GM18861 (cell line): ENCODE data around the gene IGFL4.
"Not testable (repeated sequence)": the region's sequence is repeated elsewhere in the genome, so short reads cannot be mapped to it uniquely, and the experiment has no call there.

Source experiments
- ATAC-seq: cut with Tn5 transposase; IDR thresholded peaks from one replicate; pipeline ENCODE4 v1.9.1; 2021; ENCODE audit not compliant: unreplicated experiment

IGFL4 gene

DNA sequence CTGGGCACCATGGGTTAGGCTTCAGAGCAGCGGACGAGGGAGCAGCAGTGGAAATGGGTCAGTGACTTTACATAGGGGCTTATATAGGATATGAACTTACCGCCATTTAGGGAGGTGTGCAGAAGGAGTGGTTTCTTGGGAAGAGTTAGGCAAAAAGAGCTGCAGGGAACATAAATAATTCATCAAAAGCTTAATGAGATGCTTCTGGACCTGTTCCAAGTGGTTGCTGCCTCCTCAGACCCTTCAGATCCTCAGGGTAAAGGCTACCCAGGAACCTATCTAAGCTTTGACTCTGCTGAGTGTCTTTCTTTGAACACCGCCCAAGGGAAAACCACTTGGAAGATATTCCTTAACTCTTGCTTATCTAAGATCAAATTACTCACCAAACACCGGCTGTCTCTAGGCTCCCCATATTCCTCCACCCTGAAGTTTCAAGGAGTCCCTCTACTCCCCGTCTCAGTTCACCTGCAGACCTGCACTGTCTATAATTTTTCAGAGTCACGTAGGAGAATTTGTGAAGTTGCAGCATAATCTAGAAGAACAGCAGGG, at the start of gene IGFL4:
Gene IGFL4 (minus strand): TSS at position 51 of the 549 bp plus-strand sequence. CDS start 40 bp downstream, at position 11.
- no peak for ATAC-seq

- no peak for ATAC-seq
These were observed 49.6 kb upstream of the IGFL4 start for GRCh38 chr19:46090444-46090843.

DNA sequence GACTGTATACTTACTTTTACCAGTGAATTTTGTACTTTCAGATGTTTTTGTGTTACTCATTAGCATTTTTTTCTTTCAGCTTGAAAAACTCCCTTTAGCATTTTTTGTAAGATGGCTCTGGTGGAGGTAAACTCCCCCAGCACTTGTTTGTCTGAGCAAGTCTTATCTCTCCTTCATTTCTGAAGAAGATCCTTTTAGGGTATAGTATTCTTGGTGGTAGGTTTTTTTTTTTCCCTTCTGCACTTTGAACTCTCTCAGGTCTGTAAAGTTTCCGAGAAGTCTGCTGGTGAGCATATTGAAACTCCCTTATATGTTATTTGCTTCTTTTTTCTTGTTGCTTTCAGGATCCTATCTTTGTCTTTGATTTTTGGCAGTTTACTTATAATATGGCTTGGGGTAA, 48.6 kb upstream of the IGFL4 start:
- no peak for ATAC-seq

DNA sequence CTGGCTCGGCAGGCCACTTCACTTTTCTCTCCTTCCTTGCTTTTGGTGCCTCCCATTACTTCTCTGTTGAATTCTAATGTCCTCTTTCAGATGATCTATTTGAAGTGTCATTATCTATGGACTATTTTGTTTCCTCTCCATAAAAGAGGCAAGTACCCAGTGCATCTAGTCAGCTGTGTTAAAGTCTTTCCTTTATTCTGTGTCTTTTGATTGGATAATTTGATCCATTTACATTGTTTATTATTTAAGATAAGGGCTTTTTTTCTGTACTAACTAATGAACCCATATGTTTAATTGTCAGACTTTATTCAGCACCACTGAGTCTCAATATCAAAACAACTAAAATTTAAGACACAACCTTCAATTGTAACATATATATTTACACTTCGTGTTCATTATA, 47.3 kb upstream of the IGFL4 start:
- ATAC-seq: no peak

DNA sequence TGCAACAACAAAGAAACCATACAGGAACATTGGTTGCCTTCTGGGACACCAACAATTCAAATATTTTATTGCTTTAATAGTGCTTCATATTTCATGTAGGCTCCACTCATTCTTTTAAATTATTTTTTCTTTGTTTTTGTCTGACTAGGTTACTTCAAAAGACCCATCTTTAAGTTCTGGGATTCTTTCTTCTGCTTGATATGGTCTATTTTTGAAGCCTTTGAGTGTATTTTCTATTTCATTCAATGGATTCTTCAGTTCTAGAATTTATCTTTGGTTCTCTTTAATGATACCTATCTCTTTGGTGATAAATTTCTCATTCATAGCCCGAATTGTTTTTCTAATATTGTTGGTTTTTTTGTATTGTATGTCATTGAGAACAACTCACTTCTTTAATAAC, 45.1 kb upstream of the IGFL4 start:
- no peak for ATAC-seq

DNA sequence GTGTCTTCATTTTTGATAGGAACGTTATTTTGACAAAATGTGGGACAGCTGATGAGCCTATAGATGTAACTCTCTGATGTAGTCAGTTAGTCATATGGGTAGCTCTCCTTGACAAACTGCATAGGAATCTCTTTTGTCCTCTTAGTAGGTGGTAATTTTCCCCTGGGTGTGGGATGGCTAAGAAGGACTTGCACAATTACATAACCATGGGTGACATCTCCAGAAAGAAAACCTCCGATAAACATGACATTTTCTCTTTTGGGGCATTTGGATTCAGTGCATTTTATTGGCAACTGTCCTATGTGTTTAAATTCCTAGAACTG, 41.9 kb upstream of the IGFL4 start:
- ATAC-seq: no peak

GRCh38 chr19:46081928-46082727, 41.3 kb upstream of the IGFL4 start:
- ATAC-seq: no peak

DNA sequence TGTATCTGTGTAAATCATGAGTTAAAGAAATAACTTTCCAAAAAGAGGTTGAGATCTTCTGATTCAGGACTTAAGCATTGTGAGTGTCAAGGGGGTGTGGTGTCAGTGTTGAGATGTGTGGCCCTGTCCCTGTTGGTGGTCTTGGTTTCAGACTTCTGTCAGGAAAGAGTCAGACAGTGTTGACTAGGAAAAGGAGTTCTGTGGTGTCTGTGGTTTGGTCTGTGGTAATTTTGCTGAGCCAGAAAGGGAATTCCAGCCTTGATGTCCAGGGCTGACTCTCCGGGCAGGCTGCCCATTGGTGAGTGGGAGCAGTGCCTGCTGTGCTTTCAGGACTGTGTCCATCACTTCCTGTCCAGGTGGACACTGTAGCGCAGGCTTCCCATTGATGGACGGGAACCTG, 39.8 kb upstream of the IGFL4 start:
- no peak for ATAC-seq

DNA sequence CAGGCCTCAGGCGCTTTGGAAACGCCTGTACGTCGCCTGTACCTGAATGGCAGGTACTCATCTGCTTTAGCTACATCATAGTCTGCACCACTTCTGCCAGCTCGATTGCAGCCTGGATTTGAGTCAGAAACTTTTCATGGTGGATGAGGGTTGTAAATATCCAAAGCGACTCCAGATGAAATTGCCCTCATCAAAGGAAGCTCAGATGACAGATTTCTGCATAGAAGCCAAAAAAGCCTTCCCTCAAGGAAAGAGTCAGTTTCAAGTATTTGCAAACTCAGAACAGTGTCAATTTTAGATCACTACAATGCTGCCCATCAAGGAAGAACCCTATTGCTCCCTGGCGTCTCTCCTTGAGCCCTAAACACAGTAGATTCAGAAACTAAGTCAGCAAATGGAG, 38.8 kb upstream of the IGFL4 start:
- no peak for ATAC-seq

DNA sequence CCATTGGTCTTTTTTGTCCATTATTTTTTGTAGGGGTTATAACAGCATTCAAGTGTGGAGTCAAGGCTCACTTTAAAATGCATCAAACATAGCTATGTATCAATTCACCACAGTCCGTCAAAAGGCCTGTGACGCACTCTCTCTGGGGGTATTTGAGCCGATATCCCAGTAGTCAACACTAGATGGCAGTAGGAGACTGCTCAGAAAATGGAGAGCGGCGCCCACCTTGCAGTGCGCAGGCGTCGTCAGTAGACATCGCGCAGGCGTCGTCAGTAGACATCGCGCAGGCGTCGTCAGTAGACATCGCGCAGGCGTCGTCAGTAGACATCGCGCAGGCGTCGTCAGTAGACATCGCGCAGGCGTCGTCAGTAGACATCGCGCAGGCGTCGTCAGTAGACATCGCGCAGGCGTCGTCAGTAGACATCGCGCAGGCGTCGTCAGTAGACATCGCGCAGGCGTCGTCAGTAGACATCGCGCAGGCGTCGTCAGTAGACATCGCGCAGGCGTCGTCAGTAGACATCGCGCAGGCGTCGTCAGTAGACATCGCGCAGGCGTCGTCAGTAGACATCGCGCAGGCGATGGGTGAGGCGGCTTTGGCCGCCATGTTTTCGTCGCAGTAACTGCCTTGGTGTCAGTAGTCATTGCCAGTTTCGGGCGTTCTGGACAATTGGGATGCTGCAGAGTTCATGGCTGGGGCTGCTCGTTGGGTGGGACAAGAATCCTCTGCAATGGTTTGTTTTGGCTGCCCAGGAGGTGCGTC, 38.0 kb upstream of the IGFL4 start:
- ATAC-seq: not testable (repeated sequence)

GRCh38 chr19:46077815-46078167, 37.0 kb upstream of the IGFL4 start:
- ATAC-seq: no peak

DNA sequence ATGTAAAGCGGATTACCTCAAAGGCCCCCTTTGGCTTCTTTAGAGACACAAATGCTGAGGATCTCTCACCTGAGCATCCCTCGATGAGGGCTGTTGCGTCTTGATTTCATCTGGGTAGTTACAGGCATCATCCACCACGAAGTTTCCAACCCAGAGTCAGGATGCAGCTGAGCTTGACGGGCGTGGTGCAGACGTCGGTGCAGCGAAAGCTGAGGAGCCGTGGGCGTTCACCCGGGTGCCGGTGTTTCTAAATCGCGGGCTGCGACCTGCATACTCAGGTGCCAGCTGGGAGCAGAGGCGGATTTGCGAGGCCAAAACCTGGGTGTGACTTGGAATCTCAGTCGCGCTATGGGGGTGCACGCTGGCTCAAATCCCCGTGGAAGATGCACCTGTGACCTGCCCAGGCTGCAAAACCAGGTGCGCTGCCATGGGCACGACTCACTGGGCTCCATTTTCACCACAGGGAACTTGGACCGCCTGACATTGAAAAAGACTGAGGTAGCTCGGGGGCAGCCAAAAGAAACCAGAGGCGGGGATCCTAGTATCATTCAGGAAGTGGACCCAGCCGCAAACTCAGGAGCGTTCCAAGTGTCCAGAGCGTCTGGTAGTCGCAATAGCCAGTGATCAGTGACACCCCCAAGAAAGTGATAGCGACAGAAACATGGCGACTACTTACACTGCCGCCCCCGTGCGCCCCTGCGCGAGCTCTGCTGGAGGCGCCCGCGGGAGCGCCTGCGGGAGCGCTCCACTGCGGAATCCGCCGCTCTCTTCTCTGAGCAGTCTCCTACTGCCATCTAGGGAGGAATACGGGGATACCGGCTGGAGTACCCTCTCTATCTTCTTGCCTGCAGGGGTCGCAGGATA, 36.4 kb upstream of the IGFL4 start:
- no peak for ATAC-seq

- no peak for ATAC-seq
These were observed 35.5 kb upstream of the IGFL4 start for GRCh38 chr19:46076031-46076880.

- no peak for ATAC-seq
These were observed 32.6 kb upstream of the IGFL4 start for GRCh38 chr19:46073268-46073922.

DNA sequence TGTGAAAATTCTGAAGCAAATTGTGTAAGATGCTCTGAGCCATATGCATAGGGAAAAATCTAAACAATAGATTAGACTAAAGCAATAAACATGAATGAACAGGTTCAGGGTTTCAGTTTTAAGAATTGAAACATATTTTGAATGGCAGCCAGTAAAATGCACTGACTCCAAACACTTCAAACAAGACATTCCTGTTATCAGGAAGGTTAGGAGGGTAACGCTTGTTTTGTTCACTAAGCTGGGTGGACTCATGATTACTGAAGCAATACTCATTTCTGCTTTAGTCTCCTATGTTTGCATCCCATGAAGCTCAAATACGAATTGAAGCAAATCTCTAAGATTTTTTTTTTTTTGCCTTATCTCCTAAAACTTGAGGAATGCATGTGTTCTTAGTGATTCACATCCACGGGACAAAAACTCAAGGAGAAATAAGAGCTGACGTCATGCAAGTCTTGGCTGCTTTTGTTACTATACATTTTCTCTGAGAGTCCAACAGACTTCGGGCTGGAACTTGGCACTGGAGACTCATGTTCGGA, 29.1 kb upstream of the IGFL4 start:
- ATAC-seq: no peak

- no peak for ATAC-seq
These were observed 27.8 kb upstream of the IGFL4 start for GRCh38 chr19:46068345-46069258.

DNA sequence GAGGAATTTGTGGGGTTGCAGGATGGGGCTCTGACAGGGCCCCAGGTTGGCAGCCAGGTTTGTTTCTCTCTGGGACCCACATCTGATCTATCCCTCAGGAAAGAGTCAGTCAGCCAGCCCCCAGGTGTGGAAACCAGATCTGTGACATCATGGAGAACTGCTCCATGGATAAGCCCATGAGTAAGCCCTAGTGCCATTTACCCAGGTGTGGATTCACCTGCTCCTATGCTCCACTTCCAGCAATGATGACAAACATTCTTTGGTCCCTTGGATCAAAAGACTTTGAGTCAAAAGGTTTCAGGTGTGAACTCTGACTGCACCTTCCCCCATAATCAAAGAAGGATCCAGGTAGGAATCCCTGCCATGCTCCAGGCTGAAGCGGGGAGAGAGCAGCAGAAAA, 26.9 kb upstream of the IGFL4 start:
- ATAC-seq: no peak

DNA sequence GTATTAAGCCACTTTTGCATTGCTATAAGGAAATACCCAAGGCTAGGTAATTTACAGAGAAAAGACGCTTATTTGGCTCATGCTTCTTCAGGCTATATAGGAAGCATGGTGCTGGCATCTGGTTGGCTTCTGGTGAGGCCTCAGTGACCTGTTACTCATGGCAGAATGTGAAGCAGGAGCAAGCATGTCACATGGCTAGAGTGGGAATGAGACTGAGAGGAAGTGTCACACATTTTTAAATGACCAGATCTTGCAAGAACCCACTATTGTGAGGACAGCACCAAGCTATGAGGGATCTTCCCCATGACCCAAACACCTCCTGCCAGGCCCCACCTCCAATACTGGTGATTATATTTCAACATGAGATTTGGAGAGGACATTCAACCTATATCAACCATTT, 25.7 kb upstream of the IGFL4 start:
- no peak for ATAC-seq
